Activated naive CD4-positive, alpha-beta T cell treated with anti-CD3 and anti-CD28 coated beads, Interleukin-2, amount 50 U/mL, for 24 hours (primary cell): ENCODE measurements around the gene GPRC5D.

Source experiments
- H3K27ac Mint-ChIP-seq: one replicate; pipeline ENCODE4 v1.8.0; 2021; ENCODE audit warnings: mild to moderate bottlenecking, mixed read lengths
- H3K27me3 Mint-ChIP-seq: one replicate; pipeline ENCODE4 v1.8.0; 2021; ENCODE audit warnings: mixed read lengths
- H3K36me3 Mint-ChIP-seq: one replicate; pipeline ENCODE4 v1.8.0; 2021; ENCODE audit warnings: mixed read lengths
- H3K4me1 Mint-ChIP-seq: one replicate; pipeline ENCODE4 v1.8.0; 2021; ENCODE audit warnings: mixed read lengths
- H3K4me3 Mint-ChIP-seq: one replicate; pipeline ENCODE4 v1.8.0; 2021; ENCODE audit warnings: mild to moderate bottlenecking, mixed read lengths
- H3K9me3 Mint-ChIP-seq: one replicate; pipeline ENCODE4 v1.8.0; 2021; ENCODE audit warnings: mixed read lengths

The GPRC5D gene

GRCh38 chr12:12952036-12952435 lies at the start of gene GPRC5D:
Gene GPRC5D (minus strand): TSS chr12:12952170. CDS start chr12:12950384, 1,786 bp downstream.
- no peak within 1 kb of the TSS for H3K4me3 Mint-ChIP-seq
- no peaks in the 10 kb centered on the region for H3K36me3 Mint-ChIP-seq
- no peak within 1 kb of the TSS for H3K27ac Mint-ChIP-seq
- no peaks in the 10 kb centered on the region for H3K9me3 Mint-ChIP-seq
- no peaks in the 10 kb centered on the region for H3K27me3 Mint-ChIP-seq
- no peaks in the 10 kb centered on the region for H3K4me1 Mint-ChIP-seq

- Mint-ChIP-seq H3K9me3 (no peaks in the 10 kb centered on the region), H3K4me3 (peak overlapping the region; percentile 87), H3K36me3 (no peaks in the 10 kb centered on the region), H3K4me1 (peaks cover 38% of the 10 kb centered on the region), H3K27me3 (no peaks in the 10 kb centered on the region), H3K27ac (peak overlapping the region; percentile 75)
Observed at GRCh38 chr12:13001775-13002040, 49.7 kb upstream of the GPRC5D start.

GRCh38 chr12:13000925-13001774 lies 49.2 kb upstream of the GPRC5D start:
- Mint-ChIP-seq H3K36me3 (no peaks in the 10 kb centered on the region), H3K4me1 (peaks cover 38% of the 10 kb centered on the region), H3K27ac (peak overlapping the region; percentile 79), H3K27me3 (no peaks in the 10 kb centered on the region), H3K4me3 (peak overlapping the region; percentile 92), H3K9me3 (no peaks in the 10 kb centered on the region)

GRCh38 chr12:13000616-13000924 lies 48.6 kb upstream of the GPRC5D start:
- Mint-ChIP-seq H3K27ac (peak overlapping the region; percentile 79), H3K36me3 (no peaks in the 10 kb centered on the region), H3K9me3 (no peaks in the 10 kb centered on the region), H3K27me3 (no peaks in the 10 kb centered on the region), H3K4me1 (peaks cover 38% of the 10 kb centered on the region), H3K4me3 (peak overlapping the region; percentile 92)

- Mint-ChIP-seq H3K9me3 (no peaks in the 10 kb centered on the region), H3K36me3 (no peaks in the 10 kb centered on the region), H3K4me3 (peak within 1 kb of the TSS; percentile 92), H3K27ac (peak within 1 kb of the TSS; percentile 79), H3K27me3 (no peaks in the 10 kb centered on the region), H3K4me1 (peaks cover 38% of the 10 kb centered on the region)
Observed at GRCh38 chr12:12999959-13000615, 48.1 kb upstream of the GPRC5D start, which contains the start of gene HEBP1. Gene HEBP1 (minus strand): TSS chr12:13000265. CDS start chr12:13000114, 151 bp downstream.

- Mint-ChIP-seq H3K36me3 (no peaks in the 10 kb centered on the region), H3K27me3 (no peaks in the 10 kb centered on the region), H3K4me3 (peak overlapping the region; percentile 92), H3K9me3 (no peaks in the 10 kb centered on the region), H3K4me1 (peaks cover 38% of the 10 kb centered on the region), H3K27ac (no peak overlapping the region)
Observed at GRCh38 chr12:12999271-12999958, 47.4 kb upstream of the GPRC5D start.

- H3K36me3 Mint-ChIP-seq, result no peaks in the 10 kb centered on the region
- no peak overlapping the region for H3K4me3 Mint-ChIP-seq
- H3K27me3 Mint-ChIP-seq, result no peaks in the 10 kb centered on the region
- H3K27ac Mint-ChIP-seq, result no peak overlapping the region
- H3K4me1 Mint-ChIP-seq, result peaks cover 43% of the 10 kb centered on the region
- no peaks in the 10 kb centered on the region for H3K9me3 Mint-ChIP-seq
Observed at GRCh38 chr12:12998248-12998647, 46.3 kb upstream of the GPRC5D start.

DNA sequence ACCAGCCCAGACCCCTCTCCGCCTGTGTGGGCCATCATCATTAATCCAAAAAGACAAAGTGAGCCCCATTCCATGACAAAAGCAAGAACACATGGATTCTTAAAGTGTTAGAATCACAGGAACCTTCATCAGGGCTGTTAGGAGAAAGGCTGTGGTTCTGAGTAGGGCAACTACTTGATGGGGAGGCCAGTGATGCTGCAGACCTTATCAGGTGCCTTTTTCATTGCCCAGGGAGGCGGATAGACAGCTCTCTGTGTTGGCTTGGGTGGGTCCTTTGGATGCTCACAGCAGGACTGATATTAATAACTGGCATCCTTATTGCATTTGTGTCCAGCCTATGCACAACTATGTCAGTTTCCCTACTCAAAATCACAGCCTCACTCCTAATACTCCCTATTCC lies 45.8 kb upstream of the GPRC5D start:
- Mint-ChIP-seq H3K4me1 (peaks cover 48% of the 10 kb centered on the region), H3K9me3 (no peaks in the 10 kb centered on the region)

GRCh38 chr12:12997156-12997555 lies 45.2 kb upstream of the GPRC5D start:
- H3K4me1 Mint-ChIP-seq, result peaks cover 51% of the 10 kb centered on the region
- no peak overlapping the region for H3K4me3 Mint-ChIP-seq
- H3K27ac Mint-ChIP-seq, result no peak overlapping the region
- no peaks in the 10 kb centered on the region for H3K9me3 Mint-ChIP-seq
- H3K27me3 Mint-ChIP-seq, result no peaks in the 10 kb centered on the region
- no peaks in the 10 kb centered on the region for H3K36me3 Mint-ChIP-seq

More for the DNA sequence above, 45.8 kb upstream of the GPRC5D start:
- H3K4me3 Mint-ChIP-seq, result no peak overlapping the region
- H3K27ac Mint-ChIP-seq, result no peak overlapping the region
- H3K36me3 Mint-ChIP-seq, result no peaks in the 10 kb centered on the region
- H3K27me3 Mint-ChIP-seq, result no peaks in the 10 kb centered on the region

GRCh38 chr12:12996209-12996608 lies 44.2 kb upstream of the GPRC5D start:
- Mint-ChIP-seq H3K27ac (no peak overlapping the region), H3K4me3 (no peak overlapping the region), H3K27me3 (no peaks in the 10 kb centered on the region), H3K4me1 (peaks cover 53% of the 10 kb centered on the region), H3K36me3 (no peaks in the 10 kb centered on the region), H3K9me3 (no peaks in the 10 kb centered on the region)

DNA sequence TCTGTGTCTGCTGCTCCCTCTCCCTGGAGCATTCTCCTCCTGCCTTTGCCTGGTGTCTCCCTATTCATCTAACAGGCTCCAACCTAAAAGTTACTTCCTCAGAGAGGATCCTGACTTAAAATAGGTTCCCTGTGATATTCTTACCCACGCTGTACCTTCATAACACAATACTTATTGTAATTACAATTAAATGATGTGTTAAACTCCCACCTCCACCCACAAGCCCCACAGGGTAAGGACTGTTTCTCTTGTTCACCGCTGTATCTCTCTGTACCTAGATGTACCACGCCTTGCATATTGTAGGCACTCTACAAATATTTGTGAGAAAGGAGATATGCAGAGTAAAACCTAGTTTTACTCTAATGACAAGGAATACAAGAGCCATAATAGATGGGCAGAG lies 43.1 kb upstream of the GPRC5D start:
- no peak overlapping the region for H3K27ac Mint-ChIP-seq
- peaks cover 54% of the 10 kb centered on the region for H3K4me1 Mint-ChIP-seq
- H3K27me3 Mint-ChIP-seq, result no peaks in the 10 kb centered on the region
- no peaks in the 10 kb centered on the region for H3K36me3 Mint-ChIP-seq
- no peaks in the 10 kb centered on the region for H3K9me3 Mint-ChIP-seq
- H3K4me3 Mint-ChIP-seq, result no peak overlapping the region

DNA sequence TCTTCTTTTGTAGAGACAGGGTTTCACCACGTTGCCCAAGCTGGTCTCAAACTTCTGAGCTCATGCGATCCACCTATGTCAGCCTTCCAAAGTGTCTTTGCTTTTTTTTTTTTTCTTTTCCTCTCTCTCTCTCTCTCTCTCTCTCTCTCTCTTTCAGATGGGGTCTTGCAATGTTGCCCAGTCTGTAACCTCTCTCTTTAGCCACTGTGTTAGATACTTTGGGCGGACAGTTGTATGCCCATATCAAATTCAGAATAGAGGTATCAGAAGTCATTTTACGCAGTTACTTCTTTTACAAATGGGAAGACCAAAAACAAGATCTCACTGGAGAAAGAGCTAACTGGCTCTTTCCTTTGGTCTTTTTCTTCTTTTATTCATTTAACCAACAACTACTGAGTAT lies 41.4 kb upstream of the GPRC5D start:
- H3K27me3 Mint-ChIP-seq, result no peaks in the 10 kb centered on the region
- peak overlapping the region; percentile 26 for H3K4me3 Mint-ChIP-seq
- no peaks in the 10 kb centered on the region for H3K36me3 Mint-ChIP-seq
- H3K9me3 Mint-ChIP-seq, result no peaks in the 10 kb centered on the region
- peak overlapping the region; percentile 81 for H3K27ac Mint-ChIP-seq
- peaks cover 41% of the 10 kb centered on the region for H3K4me1 Mint-ChIP-seq

- H3K4me1 Mint-ChIP-seq, result peaks cover 33% of the 10 kb centered on the region
- H3K4me3 Mint-ChIP-seq, result no peak overlapping the region
- H3K27me3 Mint-ChIP-seq, result no peaks in the 10 kb centered on the region
- no peaks in the 10 kb centered on the region for H3K9me3 Mint-ChIP-seq
- H3K36me3 Mint-ChIP-seq, result peaks cover 1% of the 10 kb centered on the region
- H3K27ac Mint-ChIP-seq, result no peak overlapping the region
Observed at GRCh38 chr12:12992418-12993130, 40.6 kb upstream of the GPRC5D start.

GRCh38 chr12:12990700-12991468 lies 38.9 kb upstream of the GPRC5D start:
- H3K9me3 Mint-ChIP-seq, result no peaks in the 10 kb centered on the region
- peaks cover 1% of the 10 kb centered on the region for H3K36me3 Mint-ChIP-seq
- peaks cover 26% of the 10 kb centered on the region for H3K4me1 Mint-ChIP-seq
- H3K27me3 Mint-ChIP-seq, result no peaks in the 10 kb centered on the region
- no peak overlapping the region for H3K4me3 Mint-ChIP-seq
- no peak overlapping the region for H3K27ac Mint-ChIP-seq

GRCh38 chr12:12987421-12987820 lies 35.5 kb upstream of the GPRC5D start:
- peak overlapping the region; percentile 47 for H3K27ac Mint-ChIP-seq

More at GRCh38 chr12:12987421-12987820, 35.5 kb upstream of the GPRC5D start:
- Mint-ChIP-seq H3K9me3 (no peaks in the 10 kb centered on the region), H3K4me1 (peaks cover 15% of the 10 kb centered on the region), H3K27me3 (no peaks in the 10 kb centered on the region), H3K4me3 (no peak overlapping the region), H3K36me3 (peaks cover 1% of the 10 kb centered on the region)
